Activated CD4-positive, alpha-beta memory T cell treated with anti-CD3 and anti-CD28 coated beads, Interleukin-2, amount 10 ng/mL, durations not matched to agents 7 days and 5 days (primary cell): ENCODE data around the gene CDK5RAP1. TPM values are rescaled to one million over a fixed set of nuclear protein-coding genes. Genes with fewer than 3 reads are reported as not detected.

Experiments
- CTCF ChIA-PET: fragments of 350-600 bp; sonication (Branson Sonifier 250); formaldehyde crosslinking; loops from one replicate; lab custom pipeline; 2021; ENCODE audit warnings: antibody characterized with exemption, inconsistent platforms; lab: Charles Lee
- POLR2A ChIA-PET: fragments of 350-600 bp; sonication (Branson Sonifier 250); formaldehyde crosslinking; loops from one replicate; lab custom pipeline; 2021; ENCODE audit warnings: antibody characterized with exemption; lab: Charles Lee
- DNase-seq: peaks from one replicate; pipeline ENCODE4 v3.0.0-alpha.2; 2020
- H3K27ac Mint-ChIP-seq: one replicate; pipeline ENCODE4 v1.8.0; 2021; ENCODE audit warnings: mild to moderate bottlenecking, mixed read lengths
- H3K27me3 Mint-ChIP-seq: one replicate; pipeline ENCODE4 v1.8.0; 2021; ENCODE audit warnings: mixed read lengths
- H3K36me3 Mint-ChIP-seq: one replicate; pipeline ENCODE4 v1.8.0; 2021; ENCODE audit warnings: low read depth, mixed read lengths
- H3K4me1 Mint-ChIP-seq: one replicate; pipeline ENCODE4 v1.8.0; 2021; ENCODE audit warnings: mixed read lengths
- H3K4me3 Mint-ChIP-seq: one replicate; pipeline ENCODE4 v1.8.0; 2021; ENCODE audit warnings: mild to moderate bottlenecking, mixed read lengths
- H3K9me3 Mint-ChIP-seq: one replicate; pipeline ENCODE4 v1.8.0; 2021; ENCODE audit warnings: mixed read lengths
- total RNA-seq, 2 experiments: library from RNA; stranded (reverse); gene quantifications; one replicate each; pipeline ENCODE4 v1.2.3, GENCODE V29; 2021

CDK5RAP1 gene
- total RNA-seq, 2 experiments from 2014 or later: 30.2 to 33.3 TPM

DNA sequence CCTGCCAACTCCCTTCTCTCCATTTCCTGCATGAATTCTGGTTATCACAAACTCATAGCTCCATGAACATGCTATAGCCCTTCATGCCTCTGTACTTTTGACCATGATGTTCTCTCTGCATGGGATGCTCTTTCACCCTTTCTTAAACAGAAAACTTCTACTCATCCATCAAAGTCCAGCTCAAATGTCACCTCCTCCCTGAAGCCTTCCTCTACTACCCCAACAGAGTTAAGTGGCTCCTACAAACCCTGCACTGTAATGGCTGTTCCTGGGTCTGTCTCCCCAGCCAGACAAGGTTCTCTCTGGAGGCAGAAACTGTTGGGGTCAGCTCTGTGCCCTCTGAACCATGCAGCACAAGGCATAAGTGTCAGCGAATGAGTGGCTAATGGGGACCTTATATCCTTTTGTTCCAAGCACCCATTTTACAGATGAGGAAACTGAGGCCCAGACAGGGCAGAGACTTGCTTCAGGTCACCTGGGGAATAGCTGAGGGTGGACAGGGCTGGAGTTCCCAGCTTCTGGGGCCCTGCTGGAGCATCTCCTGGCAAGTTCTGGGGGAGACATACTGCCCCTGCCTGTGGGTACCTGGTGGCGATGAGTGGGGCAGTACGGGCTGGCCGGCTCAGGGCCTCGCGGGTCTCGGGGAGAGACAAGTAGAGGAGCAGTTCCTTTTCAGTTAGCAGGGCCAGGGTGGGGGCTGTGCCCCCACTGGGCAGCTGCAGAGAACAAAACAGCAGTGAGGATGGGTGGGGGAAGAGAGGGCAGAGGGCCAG, 10.6 kb upstream of the CDK5RAP1 start:
- Mint-ChIP-seq H3K27ac (no peak overlapping the region), H3K4me1 (peaks cover 19% of the 10 kb centered on the region)
- CTCF ChIA-PET: no interaction called here

DNA sequence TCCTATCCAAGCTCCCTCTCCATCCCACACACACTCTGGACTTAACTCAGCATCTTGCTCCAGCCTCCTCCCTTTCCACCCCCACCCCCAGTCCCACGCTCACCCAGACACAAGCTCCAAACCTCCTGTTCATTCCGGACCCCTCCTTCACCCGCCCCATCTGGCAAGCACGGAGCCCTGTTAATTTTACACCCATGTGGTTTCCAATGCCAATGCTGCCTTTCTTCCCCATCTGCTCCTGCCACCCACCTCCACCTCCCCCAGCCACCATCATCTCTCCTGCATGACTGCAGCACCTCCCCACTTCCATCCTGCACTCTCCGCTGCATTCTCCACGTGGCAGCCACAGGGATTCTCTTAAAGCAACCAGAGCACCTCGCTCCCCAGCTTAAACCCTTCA, 9.9 kb upstream of the CDK5RAP1 start:
- Mint-ChIP-seq H3K4me3 (no peak overlapping the region), H3K36me3 (peaks cover 9% of the 10 kb centered on the region), H3K27me3 (no peaks in the 10 kb centered on the region), H3K4me1 (peaks cover 19% of the 10 kb centered on the region), H3K9me3 (no peaks in the 10 kb centered on the region), H3K27ac (no peak overlapping the region)
- DNase-seq: no peak
- CTCF ChIA-PET: no interaction called here
- POLR2A ChIA-PET: interaction anchor here (0.6 to 1.0 kb wide), 2 partner anchors 10 to 1266 kb away, joined by 3 read pairs; partner anchors contain the start of genes CDK5RAP1 and PIGU

More for the DNA sequence above, 10.6 kb upstream of the CDK5RAP1 start:
- H3K9me3 Mint-ChIP-seq: no peaks in the 10 kb centered on the region
- DNase-seq: no peak
- POLR2A ChIA-PET: no interaction called here
- peaks cover 9% of the 10 kb centered on the region for H3K36me3 Mint-ChIP-seq
- H3K4me3 Mint-ChIP-seq: no peak overlapping the region
- no peaks in the 10 kb centered on the region for H3K27me3 Mint-ChIP-seq

- ChIA-PET POLR2A (interaction anchor here (1.0 kb wide), 1 partner anchor 9 kb away, joined by 3 read pairs; the partner anchor contains the start of gene CDK5RAP1), CTCF (no interaction called here)
- peaks cover 9% of the 10 kb centered on the region for H3K36me3 Mint-ChIP-seq
- no peak overlapping the region for H3K27ac Mint-ChIP-seq
- no peaks in the 10 kb centered on the region for H3K27me3 Mint-ChIP-seq
- H3K4me1 Mint-ChIP-seq: peaks cover 19% of the 10 kb centered on the region
- no peaks in the 10 kb centered on the region for H3K9me3 Mint-ChIP-seq
- no peak overlapping the region for H3K4me3 Mint-ChIP-seq
- DNase-seq: no peak
Observed at GRCh38 chr20:33410081-33410742, 8.9 kb upstream of the CDK5RAP1 start.

- Mint-ChIP-seq H3K27ac (peak overlapping the region; percentile 44), H3K27me3 (no peaks in the 10 kb centered on the region), H3K4me3 (no peak overlapping the region), H3K9me3 (no peaks in the 10 kb centered on the region), H3K4me1 (peaks cover 22% of the 10 kb centered on the region), H3K36me3 (peaks cover 9% of the 10 kb centered on the region)
- DNase-seq: no peak
- POLR2A ChIA-PET: no interaction called here
- CTCF ChIA-PET: interaction anchor here (0.5 kb wide), 1 partner anchor 1748 kb away, joined by 3 read pairs; no protein-coding TSS in a partner anchor
Observed at GRCh38 chr20:33408716-33409654, 7.7 kb upstream of the CDK5RAP1 start.

GRCh38 chr20:33408313-33408712, 7.0 kb upstream of the CDK5RAP1 start:
- Mint-ChIP-seq H3K27ac (no peak overlapping the region), H3K4me3 (no peak overlapping the region), H3K36me3 (peaks cover 9% of the 10 kb centered on the region), H3K4me1 (peaks cover 25% of the 10 kb centered on the region), H3K27me3 (no peaks in the 10 kb centered on the region), H3K9me3 (no peaks in the 10 kb centered on the region)
- no peak for DNase-seq
- CTCF ChIA-PET: interaction anchor here (0.5 kb wide), 1 partner anchor 1748 kb away, joined by 3 read pairs; no protein-coding TSS in a partner anchor
- POLR2A ChIA-PET: no interaction called here

- Mint-ChIP-seq H3K4me3 (no peak overlapping the region), H3K27me3 (no peaks in the 10 kb centered on the region), H3K36me3 (peaks cover 9% of the 10 kb centered on the region), H3K27ac (no peak overlapping the region), H3K9me3 (no peaks in the 10 kb centered on the region), H3K4me1 (peaks cover 25% of the 10 kb centered on the region)
- no peak for DNase-seq
- ChIA-PET POLR2A (no interaction called here), CTCF (no interaction called here)
Observed at GRCh38 chr20:33407796-33408195, 6.5 kb upstream of the CDK5RAP1 start.

- H3K27me3 Mint-ChIP-seq: no peaks in the 10 kb centered on the region
- H3K27ac Mint-ChIP-seq: peak overlapping the region; percentile 23
- CTCF ChIA-PET: no interaction called here
- POLR2A ChIA-PET: no interaction called here
- H3K9me3 Mint-ChIP-seq: no peaks in the 10 kb centered on the region
- no peak overlapping the region for H3K4me3 Mint-ChIP-seq
- H3K4me1 Mint-ChIP-seq: peaks cover 30% of the 10 kb centered on the region
- DNase-seq: no peak
- peaks cover 9% of the 10 kb centered on the region for H3K36me3 Mint-ChIP-seq
Observed at GRCh38 chr20:33407251-33407650, 5.9 kb upstream of the CDK5RAP1 start.

- Mint-ChIP-seq H3K36me3 (peaks cover 9% of the 10 kb centered on the region), H3K4me3 (no peak overlapping the region), H3K9me3 (no peaks in the 10 kb centered on the region), H3K4me1 (peaks cover 52% of the 10 kb centered on the region), H3K27me3 (no peaks in the 10 kb centered on the region), H3K27ac (no peak overlapping the region)
- ChIA-PET POLR2A (no interaction called here), CTCF (interaction anchor here (0.6 kb wide), 1 partner anchor 32 kb away, joined by 4 read pairs; no protein-coding TSS in a partner anchor)
- no peak for DNase-seq
Observed at GRCh38 chr20:33404281-33404680, 3.0 kb upstream of the CDK5RAP1 start.

DNA sequence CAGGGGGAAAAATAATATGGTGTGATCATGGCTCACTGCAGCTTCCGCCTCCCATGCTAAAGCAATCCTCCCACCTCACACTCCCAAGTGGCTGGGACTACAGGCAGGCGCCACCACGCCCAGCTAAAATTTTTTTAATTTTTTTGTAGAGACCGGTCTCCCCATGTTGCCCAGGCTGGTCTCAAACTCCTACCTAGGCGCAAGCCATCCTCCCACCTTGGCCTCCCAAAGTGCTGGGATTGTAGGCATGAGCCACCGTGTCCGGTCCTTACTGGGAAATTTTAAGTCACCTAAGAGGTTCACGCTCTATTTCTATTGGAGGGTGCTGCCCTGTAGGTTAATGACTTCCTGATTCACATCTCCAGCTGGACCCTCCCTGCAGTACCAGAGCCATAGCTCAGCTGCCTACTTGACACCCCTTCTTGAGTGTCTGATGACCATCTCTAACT, 626 bp upstream of the CDK5RAP1 start:
- H3K27ac Mint-ChIP-seq: peak overlapping the region; percentile 81
- H3K36me3 Mint-ChIP-seq: peaks cover under 1% of the 10 kb centered on the region
- peak; percentile 20 for DNase-seq
- H3K4me1 Mint-ChIP-seq: peaks cover 38% of the 10 kb centered on the region
- no peaks in the 10 kb centered on the region for H3K27me3 Mint-ChIP-seq
- H3K4me3 Mint-ChIP-seq: peak overlapping the region; percentile 92
- ChIA-PET CTCF (interaction anchor here (0.6 to 3.3 kb wide), 8 partner anchors 14 to 378 kb away, joined by 3 to 24 read pairs (median 4); partner anchors contain the start of genes CBFA2T2 and SNTA1), POLR2A (interaction anchor here (0.7 to 1.8 kb wide), 20 partner anchors 9 to 710 kb away, joined by 3 to 12 read pairs (median 4); partner anchors contain the start of genes CBFA2T2, EIF2S2, PXMP4 and SNTA1)
- H3K9me3 Mint-ChIP-seq: no peaks in the 10 kb centered on the region

GRCh38 chr20:33400812-33401183, 521 bp downstream of the CDK5RAP1 start:
- H3K4me1 Mint-ChIP-seq: peaks cover 39% of the 10 kb centered on the region
- DNase-seq: no peak
- H3K4me3 Mint-ChIP-seq: peak overlapping the region; percentile 92
- H3K36me3 Mint-ChIP-seq: peaks cover 3% of the 10 kb centered on the region
- H3K27me3 Mint-ChIP-seq: no peaks in the 10 kb centered on the region
- CTCF ChIA-PET: interaction anchor here (0.6 to 3.3 kb wide), 7 partner anchors 15 to 267 kb away, joined by 3 to 24 read pairs (median 4); partner anchors contain the start of gene SNTA1
- H3K9me3 Mint-ChIP-seq: no peaks in the 10 kb centered on the region
- H3K27ac Mint-ChIP-seq: peak overlapping the region; percentile 40
- POLR2A ChIA-PET: interaction anchor here (0.6 to 1.8 kb wide), 14 partner anchors 10 to 711 kb away, joined by 3 to 12 read pairs (median 5); partner anchors contain the start of genes CBFA2T2, EIF2S2, PXMP4 and SNTA1

- Mint-ChIP-seq H3K9me3 (no peaks in the 10 kb centered on the region), H3K27me3 (no peaks in the 10 kb centered on the region), H3K4me3 (peak overlapping the region; percentile 92), H3K4me1 (peaks cover 39% of the 10 kb centered on the region), H3K36me3 (peaks cover 3% of the 10 kb centered on the region), H3K27ac (no peak overlapping the region)
- POLR2A ChIA-PET: interaction anchor here (1.1 to 1.7 kb wide), 3 partner anchors 20 to 27 kb away, joined by 3 to 5 read pairs (median 4); no protein-coding TSS in a partner anchor
- no peak for DNase-seq
- CTCF ChIA-PET: interaction anchor here (1.0 to 3.3 kb wide), 2 partner anchors 44 to 267 kb away, joined by 3 to 24 read pairs; partner anchors contain the start of gene SNTA1
Observed at GRCh38 chr20:33399924-33400323, 1.4 kb downstream of the CDK5RAP1 start.

DNA sequence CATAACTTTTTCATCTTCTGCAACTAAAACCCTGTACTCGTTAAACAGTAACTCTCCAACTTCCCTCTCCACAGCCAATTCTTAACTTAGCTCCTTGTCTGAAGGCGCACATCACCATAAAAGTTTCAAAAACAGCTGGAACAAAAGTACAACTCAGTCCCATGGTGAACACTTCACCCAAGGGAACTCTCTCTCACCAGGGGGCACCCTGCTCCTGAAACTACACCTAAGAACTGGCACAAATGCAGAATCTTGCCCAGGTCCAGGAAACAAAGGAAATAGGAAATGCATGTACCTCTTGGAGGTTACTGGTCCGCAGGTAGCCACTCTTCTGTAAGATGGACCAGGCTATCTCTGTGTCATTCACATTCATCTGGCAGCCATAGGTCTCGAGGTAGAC, 6.6 kb downstream of the CDK5RAP1 start:
- Mint-ChIP-seq H3K27ac (no peak overlapping the region), H3K9me3 (no peaks in the 10 kb centered on the region), H3K4me1 (peaks cover 10% of the 10 kb centered on the region), H3K4me3 (no peak overlapping the region), H3K36me3 (peaks cover 35% of the 10 kb centered on the region), H3K27me3 (no peaks in the 10 kb centered on the region)
- POLR2A ChIA-PET: no interaction called here
- CTCF ChIA-PET: interaction anchor here (1.2 kb wide), 1 partner anchor 9 kb away, joined by 4 read pairs; no protein-coding TSS in a partner anchor
- no peak for DNase-seq
